KOPT-K1 (cell line): ENCODE results near the gene TBC1D5.

ENCODE experiments used
- H3K27ac ChIP-seq: fragments of 200-600 bp; sonication (generic); 2 replicates; pipeline ENCODE4 v1.5.1; 2016; ENCODE audit warnings: antibody characterized with exemption, mild to moderate bottlenecking, low read depth, low read length; ENCODE audit not compliant: poor library complexity, severe bottlenecking
- H3K36me3 ChIP-seq: fragments of 200-600 bp; sonication (generic); 2 replicates; pipeline ENCODE4 v1.5.1; 2017; ENCODE audit warnings: antibody characterized with exemption, mild to moderate bottlenecking, low read length, moderate library complexity; ENCODE audit not compliant: insufficient read depth
- H3K9me3 ChIP-seq: fragments of 200-600 bp; sonication (generic); 2 replicates; pipeline ENCODE4 v1.5.1; 2017; ENCODE audit warnings: antibody characterized with exemption, low read length, mild to moderate bottlenecking; ENCODE audit not compliant: insufficient read depth, poor library complexity, severe bottlenecking

TBC1D5 gene

DNA sequence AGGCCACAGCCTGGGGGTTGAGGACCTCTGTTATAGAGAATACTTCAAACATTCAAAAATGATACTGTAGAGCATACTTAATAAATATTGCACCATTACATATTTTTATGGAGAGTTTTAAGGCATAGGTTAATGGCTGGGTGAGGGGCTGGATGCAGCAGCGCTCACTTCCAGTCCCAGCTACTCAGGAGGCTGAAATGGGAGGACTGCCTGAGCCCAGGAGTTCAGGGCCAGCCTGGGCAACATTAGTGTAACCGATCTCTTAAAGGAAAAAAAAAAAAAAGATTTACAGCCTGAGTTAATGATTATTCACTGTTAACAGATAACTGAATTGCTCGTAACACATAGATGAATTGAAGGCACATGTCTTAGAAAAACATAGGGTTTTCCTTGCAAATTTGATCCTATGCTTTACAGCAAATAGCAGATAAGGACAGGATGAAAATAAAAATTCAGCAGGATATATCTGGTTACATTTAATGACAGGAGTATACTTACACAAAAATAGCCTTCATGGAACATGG, 282.9 kb downstream of the TBC1D5 start:
- Histone ChIP-seq H3K27ac (no peak overlapping the region), H3K9me3 (no peaks in the 10 kb centered on the region), H3K36me3 (no peaks in the 10 kb centered on the region)

DNA sequence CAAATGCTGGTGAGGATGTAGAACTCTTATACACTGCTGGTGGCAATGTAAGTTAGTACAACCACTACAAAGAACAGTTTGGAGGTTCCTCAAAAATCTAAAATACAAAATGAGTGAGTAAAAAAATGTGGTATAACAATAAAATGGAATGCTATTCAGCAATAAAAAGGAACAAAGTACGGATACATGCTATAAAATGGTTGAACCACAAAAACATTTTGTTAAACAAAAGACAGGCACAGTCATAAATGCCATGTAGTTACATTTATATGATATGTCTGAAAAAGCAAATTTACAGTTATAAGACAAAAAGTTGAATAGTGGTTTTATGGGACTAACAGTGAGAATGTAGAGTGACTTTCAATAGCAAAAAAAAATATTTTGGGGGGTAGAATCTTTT, 285.8 kb downstream of the TBC1D5 start:
- H3K36me3 ChIP-seq, result no peaks in the 10 kb centered on the region
- no peak overlapping the region for H3K27ac ChIP-seq
- H3K9me3 ChIP-seq, result no peaks in the 10 kb centered on the region

DNA sequence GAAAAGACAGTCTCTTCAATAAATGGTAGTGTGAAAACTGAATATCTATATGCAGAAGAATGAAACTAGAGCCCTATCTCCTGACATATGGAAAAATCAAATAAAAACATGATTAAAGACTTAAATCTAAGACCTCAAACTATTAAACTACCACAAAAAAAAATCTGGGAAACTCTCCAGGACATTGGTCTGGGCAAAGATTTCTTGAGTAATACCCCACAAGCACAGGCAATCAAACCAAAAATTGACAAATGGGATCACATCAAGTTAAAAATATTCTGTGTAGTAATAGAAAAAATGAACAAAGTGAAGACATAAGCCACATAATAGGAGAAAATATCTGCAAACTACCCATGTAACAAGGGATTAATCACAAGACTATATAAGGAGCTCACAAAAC, 286.4 kb downstream of the TBC1D5 start:
- Histone ChIP-seq H3K9me3 (no peaks in the 10 kb centered on the region), H3K36me3 (no peaks in the 10 kb centered on the region), H3K27ac (no peak overlapping the region)

DNA sequence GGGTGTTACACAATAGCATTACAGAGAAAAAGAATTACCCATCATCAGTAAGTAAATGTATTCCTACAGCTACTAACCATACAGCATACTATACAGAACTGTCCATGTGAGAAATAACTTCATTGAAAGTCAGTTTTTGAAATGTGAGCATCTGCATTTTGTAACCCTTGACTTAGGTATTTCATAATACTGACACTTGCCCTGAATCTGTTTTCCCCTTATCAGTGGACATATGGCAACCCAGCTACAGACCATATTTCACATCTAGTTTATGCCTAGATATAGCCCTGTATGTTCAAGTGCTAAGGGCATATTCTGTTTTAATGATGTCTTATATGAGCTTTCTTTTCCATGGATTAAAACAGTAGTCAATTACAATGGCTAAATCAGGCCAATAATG, 297.6 kb downstream of the TBC1D5 start:
- H3K9me3 ChIP-seq, result peaks cover 5% of the 10 kb centered on the region
- no peak overlapping the region for H3K27ac ChIP-seq
- H3K36me3 ChIP-seq, result no peaks in the 10 kb centered on the region

DNA sequence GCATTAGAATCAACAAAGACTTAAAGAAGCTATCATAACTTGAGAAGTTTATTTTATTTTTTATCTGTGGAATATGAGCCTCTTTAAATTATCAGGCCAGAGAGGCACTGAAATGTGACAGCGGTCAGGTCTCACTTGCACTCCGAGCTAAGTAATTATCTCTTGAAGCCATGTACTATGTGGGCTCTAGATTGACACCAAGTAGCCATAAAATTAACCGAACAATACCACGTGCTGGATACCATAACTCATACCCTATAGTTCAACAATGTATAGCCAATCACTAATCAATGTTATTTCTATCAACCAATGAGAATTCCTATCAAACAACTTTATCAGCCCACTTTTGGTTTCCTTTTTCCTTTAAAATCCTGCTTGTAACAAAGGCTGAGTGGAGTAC, 299.3 kb downstream of the TBC1D5 start:
- no peak overlapping the region for H3K27ac ChIP-seq

DNA sequence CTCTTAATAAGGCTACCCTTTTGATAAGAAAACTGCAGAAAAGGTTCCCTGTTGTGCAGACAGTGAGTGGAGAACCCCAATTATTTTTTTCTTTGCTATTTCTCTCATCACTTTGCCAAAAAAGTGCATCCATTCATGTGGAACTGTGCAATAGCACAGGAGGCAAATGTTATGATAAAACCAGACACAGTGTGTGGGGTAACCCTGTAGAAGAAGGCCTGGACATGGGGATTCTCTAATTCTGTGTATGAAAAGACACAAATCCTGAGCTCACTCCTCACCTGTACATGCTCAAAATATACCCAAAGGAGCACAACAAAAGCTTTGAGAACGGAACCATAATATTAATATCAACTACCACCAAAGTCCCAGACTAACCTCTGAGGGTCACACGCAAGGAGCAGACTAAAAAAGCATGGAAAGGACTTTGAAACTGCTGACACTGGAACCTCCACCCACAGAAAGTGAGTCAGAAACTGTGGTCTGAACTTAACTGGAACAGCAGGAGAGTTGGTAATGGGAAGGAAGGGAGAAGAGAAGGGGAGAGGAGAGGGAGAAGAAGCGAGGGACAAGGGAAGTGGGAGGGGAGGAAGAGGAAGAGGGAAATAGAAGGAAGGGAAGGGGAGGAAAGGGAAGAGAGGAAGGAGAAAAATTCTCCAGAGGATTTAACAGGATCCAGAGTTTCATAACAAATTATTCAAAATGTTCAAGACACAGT, 299.9 kb downstream of the TBC1D5 start:
- Histone ChIP-seq H3K27ac (no peak overlapping the region), H3K36me3 (no peaks in the 10 kb centered on the region), H3K9me3 (peaks cover 11% of the 10 kb centered on the region)

More for the DNA sequence above, 299.3 kb downstream of the TBC1D5 start:
- no peaks in the 10 kb centered on the region for H3K36me3 ChIP-seq
- peaks cover 10% of the 10 kb centered on the region for H3K9me3 ChIP-seq

DNA sequence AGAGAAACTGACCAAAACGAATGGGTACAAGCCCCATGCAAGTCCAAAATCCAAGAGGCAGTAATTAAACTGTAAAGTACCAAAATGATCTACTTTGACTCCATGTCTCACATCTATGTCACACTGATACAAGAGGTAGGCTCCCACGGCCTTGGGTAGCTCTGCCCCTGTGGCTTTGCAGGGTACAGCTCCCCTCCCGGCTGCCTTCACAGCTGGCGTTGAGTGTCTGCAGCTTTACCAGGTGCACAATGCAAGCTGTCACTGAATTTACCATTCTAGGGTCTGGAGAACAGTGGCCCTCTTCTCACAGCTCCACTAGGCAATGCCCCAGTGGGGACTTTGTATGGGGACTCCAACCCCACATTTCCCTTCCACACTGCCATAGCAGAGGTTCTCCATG, 308.6 kb downstream of the TBC1D5 start:
- peaks cover 6% of the 10 kb centered on the region for H3K9me3 ChIP-seq
- no peaks in the 10 kb centered on the region for H3K36me3 ChIP-seq
- H3K27ac ChIP-seq, result no peak overlapping the region

DNA sequence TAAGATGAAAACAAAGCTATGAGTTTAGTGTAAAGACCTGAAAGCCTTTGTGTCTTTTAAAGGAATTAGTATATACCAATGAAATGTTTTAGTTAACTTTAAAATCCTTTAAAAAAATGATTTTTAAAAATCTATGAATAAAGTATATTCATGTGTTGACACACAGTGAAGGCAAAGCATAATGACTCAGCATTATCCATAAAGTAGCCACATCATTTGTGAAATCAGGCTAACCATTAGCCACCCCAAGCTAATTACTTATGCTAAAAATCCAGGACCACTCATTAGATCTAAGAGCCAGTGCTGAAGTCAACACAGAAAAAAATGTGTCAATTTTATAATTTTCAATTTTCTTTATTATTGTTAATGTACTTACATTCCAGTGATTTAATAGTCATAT, 310.2 kb downstream of the TBC1D5 start:
- no peaks in the 10 kb centered on the region for H3K9me3 ChIP-seq
- no peaks in the 10 kb centered on the region for H3K36me3 ChIP-seq
- H3K27ac ChIP-seq, result no peak overlapping the region

DNA sequence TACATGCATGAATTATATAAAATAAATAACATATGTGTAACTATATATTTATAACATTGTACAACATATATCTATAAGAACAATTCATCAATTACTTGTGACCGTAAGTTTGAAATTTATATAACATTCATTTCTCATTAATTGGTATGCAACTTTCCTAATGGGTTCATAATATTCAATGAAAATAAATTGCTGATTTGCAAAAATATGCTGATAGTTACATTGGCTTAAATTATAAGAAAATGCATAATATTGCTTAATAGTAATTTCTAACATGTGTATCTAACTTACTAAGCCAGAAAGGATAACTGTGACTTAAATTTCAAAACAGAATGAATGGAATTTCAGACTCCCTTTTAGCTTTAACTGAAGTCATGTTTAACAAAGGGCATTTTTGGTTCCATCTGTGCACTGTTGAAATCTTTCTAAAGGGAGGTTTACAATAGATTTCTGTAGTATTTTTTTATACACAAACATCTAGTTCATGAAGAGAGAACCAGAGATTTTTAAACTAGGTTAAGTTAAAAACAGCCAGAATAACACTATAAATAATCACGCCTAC, 310.9 kb downstream of the TBC1D5 start:
- H3K36me3 ChIP-seq, result no peaks in the 10 kb centered on the region
- H3K9me3 ChIP-seq, result no peaks in the 10 kb centered on the region
- no peak overlapping the region for H3K27ac ChIP-seq

DNA sequence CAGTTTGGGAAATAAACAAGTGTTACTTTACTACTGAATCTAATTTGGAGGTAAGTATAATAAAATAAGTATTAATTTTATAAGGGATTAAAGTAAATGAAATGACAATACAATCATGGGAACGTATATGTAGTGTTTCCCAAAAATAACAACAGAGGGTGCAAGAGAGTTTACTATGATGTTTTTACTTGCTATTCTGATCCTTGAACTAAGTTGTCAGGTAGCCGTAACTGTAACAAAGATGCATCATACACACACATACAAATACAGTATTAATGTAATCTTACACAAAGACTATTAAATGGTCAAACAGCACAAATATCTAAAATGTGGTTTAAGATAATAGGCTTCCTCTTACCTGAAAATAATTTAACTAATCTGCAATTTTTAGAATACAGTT, 311.4 kb downstream of the TBC1D5 start:
- Histone ChIP-seq H3K27ac (no peak overlapping the region), H3K9me3 (no peaks in the 10 kb centered on the region), H3K36me3 (no peaks in the 10 kb centered on the region)

DNA sequence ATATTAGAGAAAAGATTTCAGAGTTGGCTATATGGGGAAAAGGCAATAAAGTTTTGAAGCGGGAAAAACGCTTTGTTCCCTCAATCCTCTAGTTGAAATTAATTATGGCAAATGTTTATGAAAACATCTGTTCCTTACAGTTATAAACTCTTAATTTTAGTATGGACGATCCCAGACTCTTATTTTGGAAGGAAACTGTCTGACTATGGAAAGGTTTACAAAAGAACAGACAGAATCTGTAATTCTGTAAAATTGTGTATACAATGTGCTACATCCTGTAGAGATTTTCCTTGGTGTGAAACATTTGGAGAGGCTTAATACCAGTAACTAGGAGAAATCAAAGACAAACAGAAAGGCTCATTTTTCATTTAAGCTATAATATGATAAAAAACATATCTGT, 311.8 kb downstream of the TBC1D5 start:
- Histone ChIP-seq H3K9me3 (no peaks in the 10 kb centered on the region), H3K36me3 (no peaks in the 10 kb centered on the region), H3K27ac (no peak overlapping the region)

DNA sequence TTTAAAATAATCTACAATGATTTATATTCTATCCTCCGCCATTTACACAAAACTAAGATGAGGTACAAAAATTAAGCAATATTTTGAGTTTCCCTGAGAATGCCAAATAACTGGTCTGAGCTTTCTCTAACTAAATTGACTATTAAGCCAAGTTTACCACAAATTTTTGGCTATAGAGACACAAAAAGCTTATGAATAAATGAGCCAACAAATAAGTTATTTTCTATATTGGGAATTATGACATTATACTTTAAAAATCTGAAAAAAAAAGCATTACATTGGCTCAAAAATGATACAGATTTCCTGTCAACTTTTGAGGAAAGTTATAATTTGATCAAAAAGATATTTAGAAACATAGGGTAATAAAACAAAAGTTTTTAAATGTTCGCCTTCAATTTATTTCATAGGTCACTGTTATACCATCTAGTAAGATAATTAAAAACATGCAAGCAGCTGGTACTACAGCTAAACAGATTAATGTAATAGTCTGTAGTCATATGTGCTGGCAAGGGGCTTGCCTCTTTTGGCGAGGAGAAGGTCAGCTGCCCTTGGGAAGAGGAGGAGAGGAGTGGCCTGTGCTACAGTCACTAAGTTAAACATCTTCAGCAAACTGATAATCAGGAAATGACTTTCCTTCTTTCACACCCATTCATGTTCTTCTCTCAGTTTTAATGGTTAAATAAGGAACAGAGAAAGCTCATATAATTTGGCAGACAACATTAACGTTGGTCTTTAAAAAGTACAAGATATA, 318.5 kb downstream of the TBC1D5 start:
- no peak overlapping the region for H3K27ac ChIP-seq
- H3K36me3 ChIP-seq, result no peaks in the 10 kb centered on the region
- H3K9me3 ChIP-seq, result no peaks in the 10 kb centered on the region

DNA sequence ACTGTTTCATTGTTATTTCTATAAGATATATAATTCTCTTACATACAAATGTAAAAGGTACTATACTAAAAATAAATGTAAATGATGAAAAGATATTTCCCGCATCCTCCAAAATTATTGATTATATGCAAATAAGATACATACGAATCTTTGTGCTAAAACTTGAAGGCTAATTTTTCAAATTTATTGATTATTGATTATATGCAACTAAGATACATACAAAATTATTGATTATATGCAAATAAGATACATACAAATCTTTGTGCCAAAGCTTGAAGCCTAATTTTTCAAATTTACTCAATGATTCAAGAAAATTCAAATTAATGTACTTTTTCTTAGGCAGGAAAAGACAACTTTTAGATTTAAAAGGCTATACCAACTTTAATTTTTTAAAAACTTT, 319.8 kb downstream of the TBC1D5 start:
- Histone ChIP-seq H3K27ac (no peak overlapping the region), H3K36me3 (no peaks in the 10 kb centered on the region), H3K9me3 (no peaks in the 10 kb centered on the region)

DNA sequence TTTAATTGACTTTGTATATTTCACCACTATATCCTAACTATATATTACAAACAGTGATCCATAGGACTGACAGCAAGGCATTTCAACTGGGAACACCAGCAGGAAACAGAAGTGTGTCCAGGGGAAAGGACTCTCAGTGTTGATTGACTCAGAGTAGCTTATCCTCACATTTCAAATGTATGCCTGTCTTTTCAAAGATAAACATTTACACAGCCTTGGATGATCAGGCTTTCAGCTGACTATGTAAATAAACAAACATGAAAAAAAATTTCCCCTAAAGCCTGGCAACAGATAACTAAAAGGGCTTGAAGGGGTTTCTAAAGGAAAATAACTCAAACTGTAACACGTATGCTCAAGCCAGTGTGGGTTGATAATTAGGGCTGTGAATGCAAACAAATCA, 321.8 kb downstream of the TBC1D5 start:
- Histone ChIP-seq H3K36me3 (no peaks in the 10 kb centered on the region), H3K9me3 (no peaks in the 10 kb centered on the region), H3K27ac (no peak overlapping the region)

DNA sequence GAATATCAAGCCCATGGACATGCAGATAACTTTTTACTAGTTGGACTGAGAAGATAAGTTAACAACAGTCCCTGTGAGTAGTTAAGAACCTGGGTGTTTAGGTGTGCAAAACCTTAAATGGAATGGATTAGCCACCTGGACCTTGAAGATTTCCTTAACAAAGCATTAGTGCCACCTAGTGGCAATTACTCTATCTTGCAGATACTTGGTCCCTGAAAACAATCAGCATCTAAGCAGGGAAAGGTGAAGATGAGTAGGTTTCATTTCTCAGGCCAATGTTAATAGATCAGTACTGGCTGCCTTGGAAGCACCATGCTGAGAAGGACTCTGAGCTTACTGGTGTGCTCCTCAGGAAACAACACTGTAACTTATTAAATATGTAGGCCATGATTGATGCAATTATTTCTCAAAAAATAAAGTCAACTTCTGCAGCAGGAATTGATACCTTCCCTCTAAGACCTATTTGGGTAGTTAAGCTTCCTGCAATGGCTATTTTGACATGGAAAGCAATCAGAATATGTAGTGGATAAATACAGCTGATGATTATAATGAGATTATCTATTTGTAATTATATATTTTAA, 329.4 kb downstream of the TBC1D5 start:
- Histone ChIP-seq H3K9me3 (no peaks in the 10 kb centered on the region), H3K27ac (no peak overlapping the region), H3K36me3 (no peaks in the 10 kb centered on the region)
